Epithelial cell of esophagus (primary cell): ENCODE measurements around the gene CSAD.
"Not testable (repeated sequence)": the region's sequence is repeated elsewhere in the genome, so short reads cannot be mapped to it uniquely, and the experiment has no call there.

Source experiments
- DNase-seq: peaks from one replicate; pipeline ENCODE4 v3.0.0; 2010; ENCODE audit warnings: low read depth
- H3K4me3 ChIP-seq: 2 replicates; pipeline ENCODE4 v1.5.1; 2011; ENCODE audit warnings: mild to moderate bottlenecking, low read length, control low read depth
- CTCF ChIP-seq: IDR thresholded peaks from 2 replicates; pipeline ENCODE4 v1.5.1; 2011; ENCODE audit warnings: low read depth, mild to moderate bottlenecking, low read length, control low read depth, inconsistent platforms; ENCODE audit not compliant: insufficient read depth; ENCODE audit errors: missing control alignments

The CSAD gene

GRCh38 chr12:53170215-53170614, 10.5 kb downstream of the CSAD start:
- DNase-seq, result no peak
- H3K4me3 ChIP-seq, result no peak overlapping the region
- TF ChIP-seq CTCF, result no peak

- no peak for DNase-seq
- no peak for TF ChIP-seq CTCF
- H3K4me3 ChIP-seq, result no peak overlapping the region
Observed at GRCh38 chr12:53169644-53170043, 11.1 kb downstream of the CSAD start.

- peak; percentile 47 for DNase-seq
Observed at GRCh38 chr12:53166837-53167236, 13.9 kb downstream of the CSAD start.

GRCh38 chr12:53163008-53163407, 17.7 kb downstream of the CSAD start:
- not testable (repeated sequence) for DNase-seq, H3K4me3 ChIP-seq

More at GRCh38 chr12:53166837-53167236, 13.9 kb downstream of the CSAD start:
- TF ChIP-seq CTCF, result no peak
- no peak overlapping the region for H3K4me3 ChIP-seq

- TF ChIP-seq CTCF, result no peak
- no peak for DNase-seq
- H3K4me3 ChIP-seq, result no peak overlapping the region
Observed at GRCh38 chr12:53161119-53161911, 19.4 kb downstream of the CSAD start.

GRCh38 chr12:53160673-53161072, 20.1 kb downstream of the CSAD start:
- H3K4me3 ChIP-seq, result no peak overlapping the region
- DNase-seq, result no peak
- TF ChIP-seq CTCF, result no peak

GRCh38 chr12:53160000-53160399, 20.7 kb downstream of the CSAD start:
- H3K4me3 ChIP-seq, result no peak overlapping the region
- no peak for TF ChIP-seq CTCF
- DNase-seq, result no peak
